ENCODE measurements around the gene ADAT2.

Gene ADAT2

GRCh38 chr6:143395699-143396098 is 54.8 kb downstream of the ADAT2 start:
- Histone ChIP-seq H3K9me3 (ENCODE audit: severe bottlenecking) (no peaks in the 10 kb centered on the region), H3K36me3 (ENCODE audit: low read depth) (no peaks in the 10 kb centered on the region), H3K4me1 (ENCODE audit: insufficient read depth, poor library complexity, severe bottlenecking) (peaks cover 31% of the 10 kb centered on the region), H3K27ac (ENCODE audit: poor library complexity, severe bottlenecking) (peak overlapping the region; percentile 95), H3K27me3 (ENCODE audit: insufficient read depth, poor library complexity, severe bottlenecking) (no peaks in the 10 kb centered on the region), H3K4me3 (ENCODE audit: severe bottlenecking) (no peak overlapping the region)
- ATAC-seq (ENCODE audit: low read depth) = no peak
- TF ChIP-seq, protein P1, sequence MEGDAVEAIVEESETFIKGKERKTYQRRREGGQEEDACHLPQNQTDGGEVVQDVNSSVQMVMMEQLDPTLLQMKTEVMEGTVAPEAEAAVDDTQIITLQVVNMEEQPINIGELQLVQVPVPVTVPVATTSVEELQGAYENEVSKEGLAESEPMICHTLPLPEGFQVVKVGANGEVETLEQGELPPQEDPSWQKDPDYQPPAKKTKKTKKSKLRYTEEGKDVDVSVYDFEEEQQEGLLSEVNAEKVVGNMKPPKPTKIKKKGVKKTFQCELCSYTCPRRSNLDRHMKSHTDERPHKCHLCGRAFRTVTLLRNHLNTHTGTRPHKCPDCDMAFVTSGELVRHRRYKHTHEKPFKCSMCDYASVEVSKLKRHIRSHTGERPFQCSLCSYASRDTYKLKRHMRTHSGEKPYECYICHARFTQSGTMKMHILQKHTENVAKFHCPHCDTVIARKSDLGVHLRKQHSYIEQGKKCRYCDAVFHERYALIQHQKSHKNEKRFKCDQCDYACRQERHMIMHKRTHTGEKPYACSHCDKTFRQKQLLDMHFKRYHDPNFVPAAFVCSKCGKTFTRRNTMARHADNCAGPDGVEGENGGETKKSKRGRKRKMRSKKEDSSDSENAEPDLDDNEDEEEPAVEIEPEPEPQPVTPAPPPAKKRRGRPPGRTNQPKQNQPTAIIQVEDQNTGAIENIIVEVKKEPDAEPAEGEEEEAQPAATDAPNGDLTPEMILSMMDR (IDR thresholded peaks at IDR 0.05; ENCODE audit: poor library complexity, severe bottlenecking) = no peak
- DNase-seq (ENCODE audit: low spot score) = no peak

DNA sequence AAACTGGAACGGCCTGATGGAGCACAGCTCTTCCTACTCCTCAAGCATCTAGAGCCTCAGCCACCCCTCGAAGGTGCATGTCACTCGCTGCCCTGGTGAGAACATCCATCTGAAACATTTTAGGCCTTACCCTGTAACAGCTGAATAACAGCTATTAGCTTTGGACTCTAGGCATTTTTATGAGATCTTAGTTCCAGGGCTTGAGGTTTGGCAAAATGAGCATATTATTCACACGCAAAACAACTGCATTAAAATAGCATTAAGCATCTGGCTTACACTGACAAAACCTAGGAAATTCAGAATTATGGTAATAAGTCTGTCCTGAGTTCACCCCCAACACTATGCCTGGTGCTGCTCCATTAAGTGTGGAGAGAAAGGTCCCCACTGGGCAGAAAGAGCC is 56.1 kb downstream of the ADAT2 start:
- no peak for ATAC-seq (ENCODE audit: low read depth)
- H3K36me3 ChIP-seq (ENCODE audit: low read depth) = no peaks in the 10 kb centered on the region
- no peak overlapping the region for H3K27ac ChIP-seq (ENCODE audit: poor library complexity, severe bottlenecking)
- no peaks in the 10 kb centered on the region for H3K9me3 ChIP-seq (ENCODE audit: severe bottlenecking)
- DNase-seq (ENCODE audit: low spot score) = no peak
- H3K4me3 ChIP-seq (ENCODE audit: severe bottlenecking) = no peak overlapping the region
- peaks cover 22% of the 10 kb centered on the region for H3K4me1 ChIP-seq (ENCODE audit: insufficient read depth, poor library complexity, severe bottlenecking)
- TF ChIP-seq, protein P1 (IDR thresholded peaks at IDR 0.05; ENCODE audit: poor library complexity, severe bottlenecking) = no peak
- H3K27me3 ChIP-seq (ENCODE audit: insufficient read depth, poor library complexity, severe bottlenecking) = no peaks in the 10 kb centered on the region

DNA sequence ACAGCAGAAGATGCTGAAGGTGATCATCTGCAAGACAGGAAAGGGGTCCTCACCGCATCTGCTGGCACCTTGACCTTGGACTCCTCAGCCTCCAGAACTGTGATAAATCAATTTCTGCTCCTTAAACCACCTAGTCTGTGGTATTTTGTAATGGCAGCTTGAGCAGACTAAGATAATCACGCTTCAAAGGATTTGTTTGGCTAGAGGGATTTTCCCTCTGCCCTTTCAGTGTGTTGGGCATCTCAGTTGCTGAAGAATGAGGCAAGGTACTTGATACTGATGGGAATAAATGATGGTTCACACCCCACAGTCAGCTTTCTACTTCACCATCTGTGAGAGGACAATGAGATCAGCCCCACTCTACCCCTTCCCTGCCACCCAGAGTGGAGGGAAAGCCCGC is 60.2 kb downstream of the ADAT2 start:
- DNase-seq (ENCODE audit: low spot score) (no peak), ATAC-seq (ENCODE audit: low read depth) (no peak)
- no peaks in the 10 kb centered on the region for H3K27me3 ChIP-seq (ENCODE audit: insufficient read depth, poor library complexity, severe bottlenecking)
- no peaks in the 10 kb centered on the region for H3K9me3 ChIP-seq (ENCODE audit: severe bottlenecking)
- no peak overlapping the region for H3K27ac ChIP-seq (ENCODE audit: poor library complexity, severe bottlenecking)
- no peaks in the 10 kb centered on the region for H3K36me3 ChIP-seq (ENCODE audit: low read depth)
- TF ChIP-seq, protein P1 (IDR thresholded peaks at IDR 0.05; ENCODE audit: poor library complexity, severe bottlenecking) = no peak
- H3K4me3 ChIP-seq (ENCODE audit: severe bottlenecking) = no peak overlapping the region
- no peaks in the 10 kb centered on the region for H3K4me1 ChIP-seq (ENCODE audit: insufficient read depth, poor library complexity, severe bottlenecking)

DNA sequence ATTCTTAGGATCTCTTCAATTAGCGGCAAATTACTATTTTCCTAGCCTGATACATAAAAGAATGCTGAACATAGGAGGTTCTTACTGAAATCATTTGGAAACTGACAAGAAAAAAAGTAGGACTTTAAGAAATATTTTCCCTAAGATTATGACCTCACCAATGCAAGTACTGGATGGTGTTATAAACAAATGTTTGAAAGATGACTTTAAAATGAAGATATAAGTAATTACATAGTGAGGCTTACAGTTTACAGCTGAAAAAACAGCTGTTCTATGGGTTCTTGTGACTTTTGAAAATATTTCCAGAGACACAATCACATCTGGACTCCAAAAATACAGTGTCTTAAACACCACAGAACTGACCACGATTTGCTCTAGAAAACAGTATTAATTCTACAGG is 64.9 kb downstream of the ADAT2 start:
- DNase-seq (ENCODE audit: low spot score) = no peak
- H3K27me3 ChIP-seq (ENCODE audit: insufficient read depth, poor library complexity, severe bottlenecking) = no peaks in the 10 kb centered on the region
- ATAC-seq (ENCODE audit: low read depth) = no peak
- H3K4me3 ChIP-seq (ENCODE audit: severe bottlenecking) = no peak overlapping the region
- H3K9me3 ChIP-seq (ENCODE audit: severe bottlenecking) = no peaks in the 10 kb centered on the region
- H3K27ac ChIP-seq (ENCODE audit: poor library complexity, severe bottlenecking) = no peak overlapping the region
- H3K4me1 ChIP-seq (ENCODE audit: insufficient read depth, poor library complexity, severe bottlenecking) = no peaks in the 10 kb centered on the region
- H3K36me3 ChIP-seq (ENCODE audit: low read depth) = no peaks in the 10 kb centered on the region
- TF ChIP-seq, protein P1 (IDR thresholded peaks at IDR 0.05; ENCODE audit: poor library complexity, severe bottlenecking) = no peak

GRCh38 chr6:143376861-143377260 is 73.6 kb downstream of the ADAT2 start:
- TF ChIP-seq, protein P1 (IDR thresholded peaks at IDR 0.05; ENCODE audit: poor library complexity, severe bottlenecking) = no peak
- Histone ChIP-seq H3K4me1 (ENCODE audit: insufficient read depth, poor library complexity, severe bottlenecking) (no peaks in the 10 kb centered on the region), H3K9me3 (ENCODE audit: severe bottlenecking) (no peaks in the 10 kb centered on the region), H3K4me3 (ENCODE audit: severe bottlenecking) (no peak overlapping the region), H3K27ac (ENCODE audit: poor library complexity, severe bottlenecking) (no peak overlapping the region), H3K27me3 (ENCODE audit: insufficient read depth, poor library complexity, severe bottlenecking) (no peaks in the 10 kb centered on the region), H3K36me3 (ENCODE audit: low read depth) (no peaks in the 10 kb centered on the region)
- no peak for ATAC-seq (ENCODE audit: low read depth)
- DNase-seq (ENCODE audit: low spot score) = no peak

Data from RWPE2 (cell line).